Measurements from ENCODE around the gene TMEM183A. TPM values are rescaled to one million over a fixed set of nuclear protein-coding genes. Genes with fewer than 3 reads are reported as not detected.

The TMEM183A gene
- polyA plus RNA-seq, 1 experiment, result 103 TPM

- TF ChIP-seq, protein P1, sequence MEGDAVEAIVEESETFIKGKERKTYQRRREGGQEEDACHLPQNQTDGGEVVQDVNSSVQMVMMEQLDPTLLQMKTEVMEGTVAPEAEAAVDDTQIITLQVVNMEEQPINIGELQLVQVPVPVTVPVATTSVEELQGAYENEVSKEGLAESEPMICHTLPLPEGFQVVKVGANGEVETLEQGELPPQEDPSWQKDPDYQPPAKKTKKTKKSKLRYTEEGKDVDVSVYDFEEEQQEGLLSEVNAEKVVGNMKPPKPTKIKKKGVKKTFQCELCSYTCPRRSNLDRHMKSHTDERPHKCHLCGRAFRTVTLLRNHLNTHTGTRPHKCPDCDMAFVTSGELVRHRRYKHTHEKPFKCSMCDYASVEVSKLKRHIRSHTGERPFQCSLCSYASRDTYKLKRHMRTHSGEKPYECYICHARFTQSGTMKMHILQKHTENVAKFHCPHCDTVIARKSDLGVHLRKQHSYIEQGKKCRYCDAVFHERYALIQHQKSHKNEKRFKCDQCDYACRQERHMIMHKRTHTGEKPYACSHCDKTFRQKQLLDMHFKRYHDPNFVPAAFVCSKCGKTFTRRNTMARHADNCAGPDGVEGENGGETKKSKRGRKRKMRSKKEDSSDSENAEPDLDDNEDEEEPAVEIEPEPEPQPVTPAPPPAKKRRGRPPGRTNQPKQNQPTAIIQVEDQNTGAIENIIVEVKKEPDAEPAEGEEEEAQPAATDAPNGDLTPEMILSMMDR (IDR thresholded peaks at IDR 0.05; ENCODE audit: insufficient read depth, low read depth, low read length), result no peak
- Histone ChIP-seq H3K36me3 (ENCODE audit: control insufficient read depth, insufficient read depth, low read length) (peaks cover 10% of the 10 kb centered on the region), H3K4me3 (ENCODE audit: low read depth, low read length) (no peak overlapping the region), H3K27me3 (ENCODE audit: control insufficient read depth, insufficient read depth, low read length) (no peaks in the 10 kb centered on the region; the same call in 1 of the 2 replicates)
- DNase-seq (ENCODE audit: low read depth), result no peak
- CTCF ChIA-PET, result interaction anchor here (2.1 to 2.7 kb wide), 3 partner anchors 9 to 219 kb away, joined by 4 to 12 read pairs (median 11); no protein-coding TSS in a partner anchor
- POLR2A ChIA-PET, result no interaction called here
Measured at GRCh38 chr1:203048086-203048485, 40.9 kb downstream of the TMEM183A start.

DNA sequence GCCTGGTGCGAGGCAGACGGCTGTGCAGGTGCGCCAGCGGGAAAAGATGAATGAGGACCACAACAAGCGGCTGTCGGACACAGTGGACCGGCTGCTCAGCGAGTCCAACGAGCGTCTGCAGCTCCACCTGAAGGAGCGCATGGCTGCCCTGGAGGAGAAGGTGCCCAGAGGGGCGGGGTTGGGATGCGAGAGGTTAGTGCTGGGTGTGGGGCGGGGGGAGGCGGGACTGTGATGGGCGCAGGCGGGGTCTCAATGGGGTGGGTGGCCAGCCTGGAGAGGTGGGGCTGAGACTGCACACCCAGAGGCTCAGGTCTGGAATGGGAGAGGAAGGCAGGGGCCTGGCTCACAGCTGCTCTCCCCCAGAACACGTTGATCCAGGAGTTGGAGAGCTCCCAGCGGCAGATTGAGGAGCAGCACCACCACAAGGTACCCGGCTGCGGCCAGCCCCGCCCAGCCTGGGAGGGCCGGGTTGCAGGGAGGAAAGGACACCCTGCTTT is 41.4 kb downstream of the TMEM183A start:
- ChIA-PET POLR2A (no interaction called here), CTCF (interaction anchor here (2.1 to 2.7 kb wide), 3 partner anchors 8 to 219 kb away, joined by 4 to 12 read pairs (median 11); no protein-coding TSS in a partner anchor)
- TF ChIP-seq, protein P1 (IDR thresholded peaks at IDR 0.05; ENCODE audit: insufficient read depth, low read depth, low read length), result no peak
- DNase-seq (ENCODE audit: low read depth), result no peak
- Histone ChIP-seq H3K36me3 (ENCODE audit: control insufficient read depth, insufficient read depth, low read length) (peaks cover 10% of the 10 kb centered on the region), H3K4me3 (ENCODE audit: low read depth, low read length) (no peak overlapping the region), H3K27me3 (ENCODE audit: control insufficient read depth, insufficient read depth, low read length) (no peaks in the 10 kb centered on the region; the same call in 1 of the 2 replicates)

DNA sequence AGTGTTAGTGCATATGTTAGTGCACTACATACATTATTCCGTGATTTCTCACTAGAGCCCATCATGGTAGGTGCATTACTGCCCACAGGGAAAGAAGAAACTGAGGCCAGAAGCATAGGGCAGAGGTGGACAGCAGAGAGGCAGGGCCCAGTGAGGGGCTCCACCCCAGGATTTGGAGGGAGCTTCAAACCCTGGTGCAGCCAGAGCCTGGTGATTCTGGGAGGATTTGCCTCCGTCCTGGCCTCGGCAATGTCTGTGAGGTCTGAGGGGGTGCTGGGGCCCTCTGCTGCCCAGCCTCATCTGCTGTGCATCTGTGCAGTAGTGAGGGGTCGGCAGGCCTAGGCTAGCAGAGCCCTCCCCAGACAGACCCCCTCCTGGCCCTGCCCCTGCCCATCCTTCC is 41.9 kb downstream of the TMEM183A start:
- Histone ChIP-seq H3K4me3 (ENCODE audit: low read depth, low read length) (no peak overlapping the region), H3K36me3 (ENCODE audit: control insufficient read depth, insufficient read depth, low read length) (peaks cover 10% of the 10 kb centered on the region), H3K27me3 (ENCODE audit: control insufficient read depth, insufficient read depth, low read length) (no peaks in the 10 kb centered on the region; the same call in 1 of the 2 replicates)
- ChIA-PET CTCF (interaction anchor here (2.7 to 11.2 kb wide), 2 partner anchors 8 to 9 kb away, joined by 11 to 105 read pairs; no protein-coding TSS in a partner anchor), POLR2A (interaction anchor here (0.5 kb wide), 1 partner anchor 104 kb away, joined by 3 read pairs; no protein-coding TSS in a partner anchor)
- no peak for DNase-seq (ENCODE audit: low read depth)
- TF ChIP-seq, protein P1 (IDR thresholded peaks at IDR 0.05; ENCODE audit: insufficient read depth, low read depth, low read length), result no peak

GRCh38 chr1:203049576-203050180 is 42.5 kb downstream of the TMEM183A start:
- DNase-seq (ENCODE audit: low read depth), result no peak
- no peaks in the 10 kb centered on the region; the same call in 1 of the 2 replicates for H3K27me3 ChIP-seq (ENCODE audit: control insufficient read depth, insufficient read depth, low read length)
- POLR2A ChIA-PET, result interaction anchor here (0.5 kb wide), 1 partner anchor 104 kb away, joined by 3 read pairs; no protein-coding TSS in a partner anchor
- CTCF ChIA-PET, result interaction anchor here (11.2 kb wide), 1 partner anchor 9 kb away, joined by 105 read pairs; no protein-coding TSS in a partner anchor
- TF ChIP-seq, protein P1 (IDR thresholded peaks at IDR 0.05; ENCODE audit: insufficient read depth, low read depth, low read length), result no peak
- peaks cover 10% of the 10 kb centered on the region for H3K36me3 ChIP-seq (ENCODE audit: control insufficient read depth, insufficient read depth, low read length)
- H3K4me3 ChIP-seq (ENCODE audit: low read depth, low read length), result no peak overlapping the region

- H3K27me3 ChIP-seq (ENCODE audit: control insufficient read depth, insufficient read depth, low read length), result no peaks in the 10 kb centered on the region; the same call in 1 of the 2 replicates
- ChIA-PET POLR2A (no interaction called here), CTCF (interaction anchor here (11.2 kb wide), 1 partner anchor 11 kb away, joined by 105 read pairs; no protein-coding TSS in a partner anchor)
- TF ChIP-seq, protein P1 (IDR thresholded peaks at IDR 0.05; ENCODE audit: insufficient read depth, low read depth, low read length), result no peak
- H3K4me3 ChIP-seq (ENCODE audit: low read depth, low read length), result no peak overlapping the region
- DNase-seq (ENCODE audit: low read depth), result no peak
- peaks cover 10% of the 10 kb centered on the region for H3K36me3 ChIP-seq (ENCODE audit: control insufficient read depth, insufficient read depth, low read length)
Measured at GRCh38 chr1:203050826-203051225, 43.7 kb downstream of the TMEM183A start.

Measured in BJ (cell line).